Panc1 (cell line): Measurements from ENCODE around the gene KIZ. TPM values are rescaled to one million over a fixed set of nuclear protein-coding genes. Genes with fewer than 3 reads are reported as not detected.

ENCODE experiments used
- ATAC-seq: fragments of 200-7000 bp; cut with Tn5 transposase; 2 replicates; pipeline ENCODE4 v1.9.1; 2020; ENCODE audit warnings: mild to moderate bottlenecking, moderate library complexity
- BruUV-seq: library from RNA; stranded (reverse); fragments of 400-500 nt; replicated peaks from 2 replicates; lab custom pipeline; 2021; lab: Mats Ljungman, UMichigan
- CTCF ChIA-PET: fragments of 300-600 bp; sonication (Branson Sonifier 250); formaldehyde crosslinking; loops from one replicate; lab custom pipeline; 2022; ENCODE audit warnings: antibody characterized with exemption; lab: Charles Lee
- POLR2A ChIA-PET: fragments of 300-600 bp; sonication (Branson Sonifier 250); formaldehyde crosslinking; loops from one replicate; lab custom pipeline; 2022; ENCODE audit warnings: antibody characterized with exemption; lab: Charles Lee
- DNase-seq: peaks from one replicate; pipeline ENCODE4 v3.0.0-alpha.2; 2010; ENCODE audit warnings: low read depth, low spot score
- H3K27ac ChIP-seq: 2 replicates; pipeline ENCODE4 v1.5.1; 2011; ENCODE audit warnings: mild to moderate bottlenecking, low read length, inconsistent platforms
- H3K27me3 ChIP-seq: fragments of 200-500 bp; sonication (Bioruptor generic); 2 replicates; pipeline ENCODE4 v1.6.0; 2014; ENCODE audit warnings: low read length, inconsistent platforms; ENCODE audit not compliant: control insufficient read depth, insufficient read depth
- H3K36me3 ChIP-seq: fragments of 200-500 bp; sonication (Bioruptor generic); 2 replicates; pipeline ENCODE4 v1.5.1; 2014; ENCODE audit warnings: inconsistent platforms, mild to moderate bottlenecking, low read length, moderate library complexity; ENCODE audit not compliant: control insufficient read depth, insufficient read depth
- H3K4me1 ChIP-seq: 2 replicates; pipeline ENCODE4 v1.5.1; 2011; ENCODE audit warnings: inconsistent platforms, mild to moderate bottlenecking, low read length, moderate library complexity; ENCODE audit not compliant: control insufficient read depth, insufficient read depth
- H3K4me3 ChIP-seq, 2 experiments: 2 replicates each; pipeline ENCODE4 v1.5.1; 2011 to 2012; ENCODE audit warnings: low read depth in 2 of 2, low read length in 2 of 2, mild to moderate bottlenecking in 2 of 2, inconsistent platforms in 1 of 2, moderate library complexity in 1 of 2
- H3K9me3 ChIP-seq: fragments of 200-500 bp; sonication (Bioruptor generic); 2 replicates; pipeline ENCODE4 v1.5.1; 2014; ENCODE audit warnings: low read depth, mild to moderate bottlenecking, inconsistent platforms, low read length, moderate library complexity; ENCODE audit not compliant: control insufficient read depth, insufficient read depth
- CTCF ChIP-seq: fragments of 450-650 bp; IDR thresholded peaks from 2 replicates; pipeline ENCODE4 v1.5.1; 2017; ENCODE audit warnings: mild to moderate bottlenecking
- POLR2AphosphoS5 ChIP-seq: IDR thresholded peaks from 2 replicates; pipeline ENCODE4 v1.6.1; 2012; ENCODE audit warnings: mild to moderate bottlenecking, low read depth, low read length, moderate library complexity
- REST ChIP-seq, 2 experiments: IDR thresholded peaks; 2 replicates each; pipeline ENCODE4 v1.6.1; 2011 to 2012; ENCODE audit warnings: low read depth in 2 of 2, control low read depth in 1 of 2, low read length in 1 of 2, mild to moderate bottlenecking in 1 of 2, moderate library complexity in 1 of 2; ENCODE audit not compliant: insufficient read depth in 1 of 2
- SIN3A ChIP-seq: IDR thresholded peaks from 2 replicates; pipeline ENCODE4 v1.6.1; 2012; ENCODE audit warnings: low read depth, mild to moderate bottlenecking, low read length, moderate library complexity, borderline replicate concordance; ENCODE audit not compliant: insufficient read depth
- TCF7L2 ChIP-seq: IDR thresholded peaks from 2 replicates; pipeline ENCODE4 v1.6.1; 2011; ENCODE audit warnings: mild to moderate bottlenecking, low read depth, low read length, inconsistent platforms
- in situ Hi-C: cut with HindIII; loops from 2 replicates; pipeline ENCODE4 v1.10.0; 2016; ENCODE audit warnings: low sequenced_read_pairs, low pct_unique_long_range_greater_than_20kb
- intact Hi-C: fragments of 100-400 bp; cut with micrococcal nuclease; formaldehyde crosslinking; loops from one replicate; pipeline ENCODE4 v1.10.0; 2022; ENCODE audit not compliant: unreplicated experiment
- total RNA-seq: library from RNA; stranded (reverse); gene quantifications from one replicate; pipeline ENCODE4 v1.2.1, GENCODE V29; 2021; ENCODE audit not compliant: unreplicated experiment

KIZ gene
- total RNA-seq, 1 experiment from 2014 or later: 6.5 TPM

- no peak overlapping the region for H3K27ac ChIP-seq
- ChIA-PET POLR2A (no interaction called here), CTCF (no interaction called here)
- intact Hi-C loops: no loop called here
- no peaks in the 10 kb centered on the region for H3K9me3 ChIP-seq
- BruUV-seq: no TSS peak
- TF ChIP-seq TCF7L2 (no peak), POLR2AphosphoS5 (no peak), CTCF (no peak), SIN3A (no peak), REST (IDR thresholded peaks at IDR 0.05; ENCODE audit: insufficient read depth in 1 of 2, low read depth in 2 of 2, low read length in 1 of 2) (no peak)
- no peak for ATAC-seq
- in situ Hi-C loops: no loop called here
- no peaks in the 10 kb centered on the region for H3K36me3 ChIP-seq
- no peak overlapping the region for H3K4me3 ChIP-seq
- H3K4me1 ChIP-seq: no peaks in the 10 kb centered on the region
- H3K27me3 ChIP-seq: no peaks in the 10 kb centered on the region
- no peak for DNase-seq
Measured at GRCh38 chr20:21241406-21241805, 115.5 kb downstream of the KIZ start.

- no TSS peak for BruUV-seq
- Histone ChIP-seq H3K36me3 (no peaks in the 10 kb centered on the region), H3K4me1 (no peaks in the 10 kb centered on the region), H3K9me3 (no peaks in the 10 kb centered on the region), H3K4me3 (no peak overlapping the region), H3K27ac (no peak overlapping the region), H3K27me3 (no peaks in the 10 kb centered on the region)
- DNase-seq: no peak
- ChIA-PET CTCF (no interaction called here), POLR2A (no interaction called here)
- intact Hi-C loops: no loop called here
- TF ChIP-seq TCF7L2: no peak
- no peak for TF ChIP-seq SIN3A
- no peak for TF ChIP-seq CTCF
- no peak for TF ChIP-seq REST (IDR thresholded peaks at IDR 0.05; ENCODE audit: insufficient read depth in 1 of 2, low read depth in 2 of 2, low read length in 1 of 2)
- TF ChIP-seq POLR2AphosphoS5: no peak
- in situ Hi-C loops: no loop called here
- no peak for ATAC-seq
Measured at GRCh38 chr20:21243811-21244210, 117.9 kb downstream of the KIZ start.
